ENCODE measurements around the gene CLSTN2. TPM values are rescaled to one million over a fixed set of nuclear protein-coding genes. Genes with fewer than 3 reads are reported as not detected.
A peak's percentile ranks its signal among the peaks of the same experiment; 100 is the strongest.

CLSTN2 gene
- total and polyA plus RNA-seq, 2 of the 8 experiments (the other 6 are each of a cell fraction or from before 2014, with no cell fraction given), result 0.39 to 0.52 TPM

DNA sequence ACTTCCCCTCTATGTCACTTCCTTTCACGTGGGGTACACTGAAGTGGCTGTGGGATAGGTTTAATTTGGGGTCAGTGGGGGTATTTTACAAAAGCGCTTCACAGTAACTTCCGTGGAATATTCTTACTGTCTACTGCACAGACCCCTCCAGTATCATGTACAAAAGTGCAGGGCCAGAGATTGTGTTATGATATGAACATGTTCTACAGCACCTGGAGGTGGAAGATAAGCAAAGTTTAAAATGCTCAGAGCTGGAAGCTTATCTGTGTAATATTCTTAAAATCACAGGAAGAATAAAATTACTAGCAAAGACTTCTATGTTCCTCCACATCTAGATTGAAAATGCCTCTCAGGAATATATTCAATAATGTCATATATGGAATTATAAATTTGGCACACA, 658.8 kb downstream of the CLSTN2 start:
- POLR2A ChIA-PET (ENCODE audit: partially characterized antibody), result no interaction called here
- 83% methylated on average over 3 of the region's 3 CpGs; no CpG with 5 or more reads in 1 of the 2 experiments for WGBS, 2 experiments (ENCODE audit: extremely low coverage in 1 of 2, insufficient coverage in 1 of 2, insufficient read length in 1 of 2, insufficient replicate concordance in 2 of 2, low coverage in 1 of 2, low lambda C conversion rate in 2 of 2, missing lambda C conversion rate in 1 of 2)
- TF ChIP-seq BACH1 (IDR thresholded peaks at IDR 0.05; ENCODE audit: low read length) (no peak), NANOG (IDR thresholded peaks at IDR 0.05; ENCODE audit: insufficient read depth, low read depth, low read length, poor library complexity, severe bottlenecking) (no peak), TAF1 (IDR thresholded peaks at IDR 0.05; ENCODE audit: low read depth, low read length) (no peak), SAP30 (IDR thresholded peaks at IDR 0.05; ENCODE audit: insufficient read depth, insufficient replicate concordance, low read length) (no peak), ZNF274 (IDR thresholded peaks at IDR 0.05; ENCODE audit: borderline replicate concordance, extremely low read depth, low read length) (no peak), SIN3A (conservative IDR thresholded peaks at IDR 0.05 in 1 of 2, IDR thresholded peaks at IDR 0.05 in 1 of 2; ENCODE audit: low read depth in 1 of 2, low read length in 2 of 2) (no peak), TEAD4 (IDR thresholded peaks at IDR 0.05; ENCODE audit: low read depth, low read length) (no peak), SUZ12 (IDR thresholded peaks at IDR 0.05; ENCODE audit: low read length) (no peak), KDM5A (IDR thresholded peaks at IDR 0.05; ENCODE audit: low read length) (no peak), SP1 (IDR thresholded peaks at IDR 0.05; ENCODE audit: low read depth, low read length) (no peak), JUN (IDR thresholded peaks at IDR 0.05; ENCODE audit: low read depth, low read length) (no peak), CBX5 (IDR thresholded peaks at IDR 0.05; ENCODE audit: low read depth, low read length) (no peak)

More for the DNA sequence above, 658.8 kb downstream of the CLSTN2 start:
- CTCF ChIA-PET (ENCODE audit: partially characterized antibody), result no interaction called here
- Histone ChIP-seq H3K4me1 (replicated peaks in 1 of 4; ENCODE audit: control insufficient read depth in 3 of 4, insufficient read depth in 4 of 4, low read length in 3 of 4) (peaks cover 0 to under 1% (median under 1%) of the 10 kb centered on the region in 4 experiments; a peak in 3 of 7 replicates), H2BK12ac (ENCODE audit: low read depth, low read length) (0 out of 2 replicates have a peak overlapping the region, but pooled peaks have one; percentile 1), H3K9me3 (ENCODE audit: insufficient read depth in 2 of 2, low read depth in 1 of 2, low read length in 1 of 2) (no peaks in the 10 kb centered on the region), H3K79me2 (ENCODE audit: control insufficient read depth in 1 of 2, insufficient read depth in 2 of 2, low read length in 2 of 2) (no peaks in the 10 kb centered on the region), H4K5ac (ENCODE audit: insufficient read length, low read depth, low read length) (no peak overlapping the region), H3K18ac (ENCODE audit: extremely low read depth, low read length) (no peak overlapping the region), H3K79me1 (ENCODE audit: low read depth, low read length) (no peaks in the 10 kb centered on the region), H4K20me1 (replicated peaks in 1 of 2; ENCODE audit: control insufficient read depth in 1 of 2, insufficient read depth in 2 of 2, low read length in 2 of 2) (no peaks in the 10 kb centered on the region), H3K23me2 (ENCODE audit: low read depth, low read length) (no peaks in the 10 kb centered on the region), H3K23ac (ENCODE audit: insufficient read length) (no peak overlapping the region), H3K27ac (ENCODE audit: low read depth, low read length) (no peak overlapping the region), H3K27me3 (replicated peaks in 1 of 4; ENCODE audit: control insufficient read depth in 3 of 4, extremely low read depth in 1 of 4, insufficient read depth in 3 of 4, low read length in 3 of 4) (no peaks in the 10 kb centered on the region), H2BK5ac (ENCODE audit: low read depth, low read length) (no peak overlapping the region), H3K14ac (ENCODE audit: insufficient read length) (no peak overlapping the region), H2BK15ac (ENCODE audit: low read length) (no peak overlapping the region), H3K4me2 (ENCODE audit: insufficient read depth in 1 of 2, low read depth in 2 of 2, low read length in 2 of 2) (no peak overlapping the region), H3K36me3 (ENCODE audit: control insufficient read depth in 2 of 4, insufficient read depth in 4 of 4, low read length in 3 of 4) (no peaks in the 10 kb centered on the region), H2BK20ac (ENCODE audit: low read length) (no peak overlapping the region), H2AFZ (ENCODE audit: low read length) (no peak overlapping the region), H4K8ac (ENCODE audit: extremely low read depth, insufficient read depth, low read length) (no peak overlapping the region), H2BK120ac (replicated peaks; ENCODE audit: low read depth, low read length) (no peak overlapping the region), H3K4me3 (ENCODE audit: extremely low read depth in 1 of 4, insufficient read depth in 2 of 4, low read depth in 3 of 4, low read length in 4 of 4) (no peak overlapping the region), H3K4ac (replicated peaks; ENCODE audit: insufficient read length, low read depth, low read length) (no peak overlapping the region), H2AK5ac (ENCODE audit: low read depth, low read length) (no peak overlapping the region), H3K56ac (replicated peaks; ENCODE audit: insufficient read length, low read depth, low read length) (no peak overlapping the region), H4K91ac (replicated peaks; ENCODE audit: insufficient read length, low read length) (no peak overlapping the region), H3K9ac (replicated peaks in 1 of 4; ENCODE audit: extremely low read depth in 1 of 4, low read depth in 3 of 4, low read length in 3 of 4) (no peak overlapping the region)
- DNase-seq (ENCODE audit: low read depth in 1 of 2, low spot score in 2 of 2) (no peak), FAIRE-seq (no peak)

Data from H1 (cell line).